GM23338 (cell line): ENCODE results near the gene GLS.

Source experiments
- CREB1 ChIP-seq: fragments of 250-450 bp; sonication (Bioruptor Pico); IDR thresholded peaks from 2 replicates; pipeline ENCODE4 v1.5.0; 2020; ENCODE audit warnings: low read depth, mild to moderate bottlenecking, moderate library complexity
- EZH2 ChIP-seq: fragments of 200-600 bp; sonication (generic); IDR thresholded peaks from one replicate; pipeline ENCODE4 v1.8.0; 2017; ENCODE audit warnings: antibody characterized with exemption, mild to moderate bottlenecking, low read depth; ENCODE audit not compliant: unreplicated experiment
- EZH2phosphoT487 ChIP-seq: fragments of 200-600 bp; sonication (generic); IDR thresholded peaks from one replicate; pipeline ENCODE4 v1.8.1; 2018; ENCODE audit warnings: antibody characterized with exemption; ENCODE audit not compliant: unreplicated experiment
- POLR2AphosphoS5 ChIP-seq: IDR thresholded peaks from 2 replicates; pipeline ENCODE4 v1.6.1; 2016; ENCODE audit warnings: antibody characterized with exemption, low read depth
- ZNF114 ChIP-seq: fragments of 250-450 bp; sonication (Bioruptor Pico); IDR thresholded peaks from 2 replicates; pipeline ENCODE4 v1.5.0; 2020; ENCODE audit warnings: mild to moderate bottlenecking, moderate library complexity
- ZNF462 ChIP-seq: fragments of 250-450 bp; sonication (Bioruptor Pico); IDR thresholded peaks from 2 replicates; pipeline ENCODE4 v1.5.0; 2020; ENCODE audit warnings: mild to moderate bottlenecking, moderate library complexity
- TF ChIP-seq, protein P1 (sequence below), 2 experiments: fragments of 200-600 bp in 1 of 2; sonication (generic) in 1 of 2; conservative IDR thresholded peaks; 2 replicates each; pipeline versions ENCODE4 v1.5.1 to v1.6.1; 2016 to 2017; ENCODE audit warnings: antibody characterized with exemption in 2 of 2, low read depth in 2 of 2, mild to moderate bottlenecking in 2 of 2, moderate library complexity in 1 of 2

GRCh38 chr2:190859347-190860297 lies 21.0 kb upstream of the GLS start:
- TF ChIP-seq CREB1 (no peak), POLR2AphosphoS5 (no peak), EZH2 (no peak), ZNF114 (no peak), EZH2phosphoT487 (no peak), ZNF462 (CRISPR knock-in tag) (no peak)
- TF ChIP-seq, protein P1, sequence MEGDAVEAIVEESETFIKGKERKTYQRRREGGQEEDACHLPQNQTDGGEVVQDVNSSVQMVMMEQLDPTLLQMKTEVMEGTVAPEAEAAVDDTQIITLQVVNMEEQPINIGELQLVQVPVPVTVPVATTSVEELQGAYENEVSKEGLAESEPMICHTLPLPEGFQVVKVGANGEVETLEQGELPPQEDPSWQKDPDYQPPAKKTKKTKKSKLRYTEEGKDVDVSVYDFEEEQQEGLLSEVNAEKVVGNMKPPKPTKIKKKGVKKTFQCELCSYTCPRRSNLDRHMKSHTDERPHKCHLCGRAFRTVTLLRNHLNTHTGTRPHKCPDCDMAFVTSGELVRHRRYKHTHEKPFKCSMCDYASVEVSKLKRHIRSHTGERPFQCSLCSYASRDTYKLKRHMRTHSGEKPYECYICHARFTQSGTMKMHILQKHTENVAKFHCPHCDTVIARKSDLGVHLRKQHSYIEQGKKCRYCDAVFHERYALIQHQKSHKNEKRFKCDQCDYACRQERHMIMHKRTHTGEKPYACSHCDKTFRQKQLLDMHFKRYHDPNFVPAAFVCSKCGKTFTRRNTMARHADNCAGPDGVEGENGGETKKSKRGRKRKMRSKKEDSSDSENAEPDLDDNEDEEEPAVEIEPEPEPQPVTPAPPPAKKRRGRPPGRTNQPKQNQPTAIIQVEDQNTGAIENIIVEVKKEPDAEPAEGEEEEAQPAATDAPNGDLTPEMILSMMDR (conservative IDR thresholded peaks at IDR 0.05; ENCODE audit: low read depth in 2 of 2): no peak
